NCI-H1092 (cell line): ENCODE data around the gene ADAM12.
"Not testable (repeated sequence)": the region's sequence is repeated elsewhere in the genome, so short reads cannot be mapped to it uniquely, and the experiment has no call there.

Source experiments
- DNase-seq: peaks from one replicate; lab custom pipeline; 2025; lab: John Stamatoyannopoulos, UW

The ADAM12 gene

GRCh38 chr10:126263006-126263676 lies 125.1 kb downstream of the ADAM12 start:
- DNase-seq = no peak

GRCh38 chr10:126262233-126262838 lies 125.9 kb downstream of the ADAM12 start:
- DNase-seq = no peak

- no peak for DNase-seq
These were observed 128.4 kb downstream of the ADAM12 start for GRCh38 chr10:126259760-126260479.

- no peak for DNase-seq
These were observed 131.4 kb downstream of the ADAM12 start for GRCh38 chr10:126256864-126257263.

GRCh38 chr10:126255313-126255712 lies 133.0 kb downstream of the ADAM12 start:
- no peak for DNase-seq

GRCh38 chr10:126253611-126253998 lies 134.7 kb downstream of the ADAM12 start:
- DNase-seq = no peak

GRCh38 chr10:126252884-126253610 lies 135.2 kb downstream of the ADAM12 start:
- DNase-seq = no peak

GRCh38 chr10:126251778-126252407 lies 136.4 kb downstream of the ADAM12 start:
- DNase-seq = no peak

GRCh38 chr10:126250527-126251310 lies 137.6 kb downstream of the ADAM12 start:
- no peak for DNase-seq

- no peak for DNase-seq
These were observed 138.2 kb downstream of the ADAM12 start for GRCh38 chr10:126250045-126250444.

- no peak for DNase-seq
These were observed 140.8 kb downstream of the ADAM12 start for GRCh38 chr10:126247446-126247975.

- not testable (repeated sequence) for DNase-seq
These were observed 141.9 kb downstream of the ADAM12 start for GRCh38 chr10:126246396-126246795.

GRCh38 chr10:126245501-126245900 lies 142.8 kb downstream of the ADAM12 start:
- DNase-seq = no peak

GRCh38 chr10:126243971-126244370 lies 144.3 kb downstream of the ADAM12 start:
- DNase-seq = no peak

GRCh38 chr10:126243306-126243705 lies 145.0 kb downstream of the ADAM12 start:
- no peak for DNase-seq

GRCh38 chr10:126242397-126243260 lies 145.6 kb downstream of the ADAM12 start:
- peak; percentile 65 for DNase-seq

- DNase-seq = peak; percentile 25
These were observed 147.8 kb downstream of the ADAM12 start for GRCh38 chr10:126240483-126240882.

- no peak for DNase-seq
These were observed 148.4 kb downstream of the ADAM12 start for GRCh38 chr10:126239844-126240243.

- no peak for DNase-seq
These were observed 152.1 kb downstream of the ADAM12 start for GRCh38 chr10:126235979-126236851.
